Activated T-cell treated with anti-CD3 and anti-CD28 coated beads for 24 hours (primary cell): ENCODE data around the gene NOMO2.
"Not testable (repeated sequence)": the region's sequence is repeated elsewhere in the genome, so short reads cannot be mapped to it uniquely, and the experiment has no call there.

Experiments used
- DNase-seq: peaks from one replicate; pipeline ENCODE4 v3.0.0-alpha.2; 2020; ENCODE audit warnings: low read depth

Gene NOMO2

GRCh38 chr16:18561727-18562314 lies at the start of gene NOMO2:
NOMO2 (minus strand) TSS chr16:18562097; CDS start chr16:18562040, 57 bp downstream.
- DNase-seq: peak; percentile 91

GRCh38 chr16:18610147-18610803 lies 48.4 kb upstream of the NOMO2 start:
- not testable (repeated sequence) for DNase-seq

- DNase-seq: not testable (repeated sequence)
Observed at GRCh38 chr16:18608271-18608670, 46.4 kb upstream of the NOMO2 start.

GRCh38 chr16:18603572-18604246 lies 41.8 kb upstream of the NOMO2 start:
- DNase-seq: not testable (repeated sequence)

- not testable (repeated sequence) for DNase-seq
Observed at GRCh38 chr16:18598582-18598981, 36.7 kb upstream of the NOMO2 start.

GRCh38 chr16:18597734-18598133 lies 35.8 kb upstream of the NOMO2 start:
- not testable (repeated sequence) for DNase-seq

GRCh38 chr16:18597319-18597718 lies 35.4 kb upstream of the NOMO2 start:
- not testable (repeated sequence) for DNase-seq

- not testable (repeated sequence) for DNase-seq
Observed at GRCh38 chr16:18595796-18596195, 33.9 kb upstream of the NOMO2 start.

GRCh38 chr16:18594880-18595279 lies 33.0 kb upstream of the NOMO2 start:
- not testable (repeated sequence) for DNase-seq

GRCh38 chr16:18593904-18594303 lies 32.0 kb upstream of the NOMO2 start:
- not testable (repeated sequence) for DNase-seq

- DNase-seq: not testable (repeated sequence)
Observed at GRCh38 chr16:18592982-18593381, 31.1 kb upstream of the NOMO2 start.

- DNase-seq: not testable (repeated sequence)
Observed at GRCh38 chr16:18591908-18592307, 30.0 kb upstream of the NOMO2 start.

- not testable (repeated sequence) for DNase-seq
Observed at GRCh38 chr16:18591441-18591840, 29.5 kb upstream of the NOMO2 start.

GRCh38 chr16:18589806-18590205 lies 27.9 kb upstream of the NOMO2 start:
- not testable (repeated sequence) for DNase-seq

- not testable (repeated sequence) for DNase-seq
Observed at GRCh38 chr16:18586560-18587540, 25.0 kb upstream of the NOMO2 start.

GRCh38 chr16:18585789-18586188 lies 23.9 kb upstream of the NOMO2 start:
- not testable (repeated sequence) for DNase-seq

- no peak for DNase-seq
Observed at GRCh38 chr16:18582902-18583301, 21.0 kb upstream of the NOMO2 start.

- not testable (repeated sequence) for DNase-seq
Observed at GRCh38 chr16:18580396-18580795, 18.5 kb upstream of the NOMO2 start.

GRCh38 chr16:18579261-18579660 lies 17.4 kb upstream of the NOMO2 start:
- not testable (repeated sequence) for DNase-seq

GRCh38 chr16:18577942-18578341 lies 16.0 kb upstream of the NOMO2 start:
- DNase-seq: not testable (repeated sequence)

- DNase-seq: not testable (repeated sequence)
Observed at GRCh38 chr16:18575945-18576344, 14.0 kb upstream of the NOMO2 start.
